PC-3 (cell line): ENCODE data around the gene TMX3. TPM values are rescaled to one million over a fixed set of nuclear protein-coding genes. Genes with fewer than 3 reads are reported as not detected.

Experiments used
- ATAC-seq: fragments of 200-7000 bp; cut with Tn5 transposase; 2 replicates; pipeline ENCODE4 v1.9.1; 2020; ENCODE audit warnings: mild to moderate bottlenecking, moderate library complexity
- BruUV-seq: library from RNA; stranded (reverse); fragments of 400-500 nt; replicated peaks from 2 replicates; lab custom pipeline; 2021; lab: Mats Ljungman, UMichigan
- CTCF ChIA-PET: fragments of 300-600 bp; sonication (Branson Sonifier 250); formaldehyde crosslinking; loops from one replicate; lab custom pipeline; 2022; ENCODE audit warnings: antibody characterized with exemption; lab: Charles Lee
- POLR2A ChIA-PET: fragments of 300-600 bp; sonication (Branson Sonifier 250); formaldehyde crosslinking; loops from one replicate; lab custom pipeline; 2022; ENCODE audit warnings: antibody characterized with exemption; ENCODE audit not compliant: unreplicated experiment; lab: Charles Lee
- DNase-seq: peaks from one replicate; pipeline ENCODE4 v3.0.0-alpha.2; 2015
- H2AFZ ChIP-seq: fragments of 300-600 bp; sonication (generic); 2 replicates; pipeline ENCODE4 v1.6.0; 2016; ENCODE audit warnings: antibody characterized with exemption, low read length
- H3F3A ChIP-seq: fragments of 300-600 bp; sonication (generic); one replicate; pipeline ENCODE4 v1.6.0; 2017; ENCODE audit warnings: antibody characterized with exemption, low read length, control low read depth, mild to moderate bottlenecking; ENCODE audit not compliant: unreplicated experiment
- H3K27ac ChIP-seq: fragments of 300-600 bp; sonication (generic); 2 replicates; pipeline ENCODE4 v1.5.1; 2016; ENCODE audit warnings: mild to moderate bottlenecking, low read length
- H3K27me3 ChIP-seq: fragments of 300-600 bp; sonication (generic); 2 replicates; pipeline ENCODE4 v1.6.1; 2016; ENCODE audit warnings: low read length, mixed read lengths
- H3K36me3 ChIP-seq: fragments of 300-600 bp; sonication (generic); 2 replicates; pipeline ENCODE4 v1.6.1; 2016; ENCODE audit warnings: low read depth, mixed run types, low read length, mixed read lengths
- H3K4me1 ChIP-seq: fragments of 300-600 bp; sonication (generic); 2 replicates; pipeline ENCODE4 v1.5.1; 2016; ENCODE audit warnings: low read length; ENCODE audit not compliant: insufficient read depth
- H3K4me2 ChIP-seq: fragments of 300-600 bp; sonication (generic); 2 replicates; pipeline ENCODE4 v1.6.0; 2016; ENCODE audit warnings: low read length
- H3K4me3 ChIP-seq: fragments of 300-600 bp; sonication (generic); 2 replicates; pipeline ENCODE4 v1.5.1; 2016; ENCODE audit warnings: mild to moderate bottlenecking, low read length, mixed read lengths
- H3K79me2 ChIP-seq: fragments of 300-600 bp; sonication (generic); 2 replicates; pipeline ENCODE4 v1.6.1; 2017; ENCODE audit warnings: low read length, mixed read lengths
- H3K9ac ChIP-seq: fragments of 300-600 bp; sonication (generic); 2 replicates; pipeline ENCODE4 v1.6.0; 2016; ENCODE audit warnings: mild to moderate bottlenecking, low read length
- H3K9me2 ChIP-seq: fragments of 300-600 bp; sonication (generic); replicated peaks from 2 replicates; pipeline ENCODE4 v1.6.1; 2016; ENCODE audit warnings: mixed run types, low read length, mixed read lengths
- H3K9me3 ChIP-seq: fragments of 300-600 bp; sonication (generic); 2 replicates; pipeline ENCODE4 v1.6.1; 2016; ENCODE audit warnings: low read length, mixed read lengths
- H4K20me1 ChIP-seq: fragments of 300-600 bp; sonication (generic); 2 replicates; pipeline ENCODE4 v1.6.1; 2016; ENCODE audit warnings: low read length, mixed read lengths
- CTCF ChIP-seq: fragments of 300-600 bp; sonication (generic); conservative IDR thresholded peaks from 2 replicates; pipeline ENCODE4 v1.5.1; 2017; ENCODE audit warnings: antibody characterized with exemption, low read depth, mild to moderate bottlenecking, low read length
- EZH2 ChIP-seq: fragments of 300-600 bp; sonication (generic); IDR thresholded peaks from one replicate; pipeline ENCODE4 v1.6.1; 2017; ENCODE audit warnings: antibody characterized with exemption, mild to moderate bottlenecking, low read length; ENCODE audit not compliant: unreplicated experiment
- EZH2phosphoT487 ChIP-seq: fragments of 300-600 bp; sonication (generic); IDR thresholded peaks from 2 replicates; pipeline ENCODE4 v1.6.1; 2018; ENCODE audit warnings: mild to moderate bottlenecking, antibody characterized with exemption, low read length, borderline replicate concordance
- intact Hi-C: fragments of 100-400 bp; cut with micrococcal nuclease; formaldehyde crosslinking; loops from 2 replicates; pipeline ENCODE4 v1.9.0; 2023
- total RNA-seq: library from RNA; depleted of rRNA; stranded (reverse); fragments of >200 nt; gene quantifications from 2 replicates; pipeline ENCODE4 v1.2.3, GENCODE V29; 2014

The TMX3 gene
- total RNA-seq, 1 experiment from 2014 or later: 50.1 TPM

- POLR2A ChIA-PET: no interaction called here
- H3K36me3 ChIP-seq: peaks cover 45% of the 10 kb centered on the region
- no peak overlapping the region for H3K27ac ChIP-seq
- H3K9me2 ChIP-seq: no peaks in the 10 kb centered on the region
- CTCF ChIA-PET: no interaction called here
- BruUV-seq: no TSS peak
- intact Hi-C loops: no loop called here
- H3K4me2 ChIP-seq: no peak overlapping the region
- no peak for TF ChIP-seq CTCF
- no peak for TF ChIP-seq EZH2phosphoT487
- no peaks in the 10 kb centered on the region for H3K27me3 ChIP-seq
- no peaks in the 10 kb centered on the region for H4K20me1 ChIP-seq
- DNase-seq: no peak
- no peak for ATAC-seq
- no peak overlapping the region for H2AFZ ChIP-seq
- H3K79me2 ChIP-seq: peaks cover 5% of the 10 kb centered on the region; the same call in 1 of the 2 replicates
- no peak overlapping the region for H3K4me3 ChIP-seq
- no peaks in the 10 kb centered on the region for H3F3A ChIP-seq
- no peaks in the 10 kb centered on the region for H3K9me3 ChIP-seq
- H3K4me1 ChIP-seq: no peaks in the 10 kb centered on the region
- H3K9ac ChIP-seq: no peak overlapping the region
Observed at GRCh38 chr18:68696937-68697336, 18.0 kb downstream of the TMX3 start.

- intact Hi-C loops: no loop called here
- H4K20me1 ChIP-seq: no peaks in the 10 kb centered on the region
- H2AFZ ChIP-seq: no peak overlapping the region
- H3F3A ChIP-seq: peaks cover 5% of the 10 kb centered on the region
- no TSS peak for BruUV-seq
- no peak for TF ChIP-seq EZH2phosphoT487
- H3K27me3 ChIP-seq: no peaks in the 10 kb centered on the region
- ChIA-PET CTCF (no interaction called here), POLR2A (no interaction called here)
- H3K9me2 ChIP-seq: no peaks in the 10 kb centered on the region
- no peaks in the 10 kb centered on the region for H3K4me1 ChIP-seq
- H3K36me3 ChIP-seq: peaks cover 42% of the 10 kb centered on the region
- ATAC-seq (no peak), DNase-seq (no peak)
- H3K4me2 ChIP-seq: no peak overlapping the region
- no peak overlapping the region for H3K27ac ChIP-seq
- H3K9me3 ChIP-seq: no peaks in the 10 kb centered on the region
- no peak overlapping the region for H3K4me3 ChIP-seq
- H3K9ac ChIP-seq: no peak overlapping the region
- no peaks in the 10 kb centered on the region for H3K79me2 ChIP-seq
Observed at GRCh38 chr18:68694316-68694715, 20.6 kb downstream of the TMX3 start.

GRCh38 chr18:68693091-68693815, 21.7 kb downstream of the TMX3 start:
- intact Hi-C loops: no loop called here
- no peak for ATAC-seq

More at GRCh38 chr18:68693091-68693815, 21.7 kb downstream of the TMX3 start:
- Histone ChIP-seq H3K4me3 (no peak overlapping the region), H3K79me2 (no peaks in the 10 kb centered on the region), H3K4me1 (no peaks in the 10 kb centered on the region), H3K36me3 (peaks cover 40% of the 10 kb centered on the region), H3F3A (peaks cover 5% of the 10 kb centered on the region), H3K27me3 (no peaks in the 10 kb centered on the region), H3K4me2 (no peak overlapping the region), H4K20me1 (no peaks in the 10 kb centered on the region), H3K9ac (no peak overlapping the region), H3K9me2 (no peaks in the 10 kb centered on the region), H3K27ac (no peak overlapping the region), H2AFZ (no peak overlapping the region), H3K9me3 (no peaks in the 10 kb centered on the region)
- no TSS peak for BruUV-seq
- CTCF ChIA-PET: no interaction called here
- TF ChIP-seq EZH2phosphoT487 (no peak), CTCF (no peak), EZH2 (no peak)
- POLR2A ChIA-PET: no interaction called here
- no peak for DNase-seq
